NCI-H2107 (cell line): ENCODE data around the gene FGF8.

Source experiments
- DNase-seq: peaks from one replicate; lab custom pipeline; 2025; lab: John Stamatoyannopoulos, UW

The FGF8 gene

GRCh38 chr10:101768791-101769170, 7.1 kb downstream of the FGF8 start:
- no peak for DNase-seq

- no peak for DNase-seq
These were observed 7.7 kb downstream of the FGF8 start for GRCh38 chr10:101767966-101768790.

GRCh38 chr10:101767600-101767945, 8.3 kb downstream of the FGF8 start:
- no peak for DNase-seq

GRCh38 chr10:101766753-101767599, 8.9 kb downstream of the FGF8 start:
- DNase-seq = no peak

- no peak for DNase-seq
These were observed 9.6 kb downstream of the FGF8 start for GRCh38 chr10:101766306-101766705.

GRCh38 chr10:101763141-101763846, 12.6 kb downstream of the FGF8 start:
- DNase-seq = no peak

- no peak for DNase-seq
These were observed 13.2 kb downstream of the FGF8 start for GRCh38 chr10:101762736-101763135.

- no peak for DNase-seq
These were observed 14.7 kb downstream of the FGF8 start for GRCh38 chr10:101761226-101761625.

GRCh38 chr10:101760510-101760909, 15.4 kb downstream of the FGF8 start:
- no peak for DNase-seq

- DNase-seq = no peak
These were observed 16.3 kb downstream of the FGF8 start for GRCh38 chr10:101759309-101760247.

- DNase-seq = no peak
These were observed 17.1 kb downstream of the FGF8 start for GRCh38 chr10:101758858-101759257.

GRCh38 chr10:101752241-101752640, 23.7 kb downstream of the FGF8 start:
- no peak for DNase-seq

GRCh38 chr10:101749047-101750016, 26.6 kb downstream of the FGF8 start:
- no peak for DNase-seq

- no peak for DNase-seq
These were observed 27.4 kb downstream of the FGF8 start for GRCh38 chr10:101748496-101748895.

GRCh38 chr10:101745074-101745696, 30.7 kb downstream of the FGF8 start:
- no peak for DNase-seq

GRCh38 chr10:101744267-101744666, 31.6 kb downstream of the FGF8 start:
- DNase-seq = no peak

GRCh38 chr10:101741938-101742337, 34.0 kb downstream of the FGF8 start:
- DNase-seq = no peak

GRCh38 chr10:101736666-101737065, 39.2 kb downstream of the FGF8 start:
- DNase-seq = no peak

- DNase-seq = no peak
These were observed 43.8 kb downstream of the FGF8 start for GRCh38 chr10:101732096-101732495.

- DNase-seq = no peak
These were observed 49.9 kb downstream of the FGF8 start for GRCh38 chr10:101726115-101726387.
